DND-41 (cell line): ENCODE data around the gene TMEM203.

Experiments
- ATAC-seq: fragments of 200-7000 bp; cut with Tn5 transposase; 3 replicates; pipeline ENCODE4 v1.9.1; 2021; ENCODE audit warnings: low read depth; ENCODE audit not compliant: insufficient read depth
- DNase-seq: peaks from one replicate; pipeline ENCODE4 v3.0.0-alpha.2; 2020
- H2AFZ ChIP-seq: 2 replicates; pipeline ENCODE4 v1.6.0; 2012; ENCODE audit warnings: low read depth, low read length
- H3K27ac ChIP-seq: 2 replicates; pipeline ENCODE4 v1.5.1; 2012; ENCODE audit warnings: low read length, inconsistent platforms
- H3K27me3 ChIP-seq: fragments of 200-600 bp; sonication (generic); 2 replicates; pipeline ENCODE4 v1.6.0; 2012; ENCODE audit warnings: low read length, mild to moderate bottlenecking, inconsistent platforms; ENCODE audit not compliant: insufficient read depth, poor library complexity
- H3K36me3 ChIP-seq: 2 replicates; pipeline ENCODE4 v1.5.1; 2012; ENCODE audit warnings: low read length, inconsistent platforms; ENCODE audit not compliant: insufficient read depth
- H3K4me1 ChIP-seq: 2 replicates; pipeline ENCODE4 v1.5.1; 2012; ENCODE audit warnings: mild to moderate bottlenecking, low read length; ENCODE audit not compliant: insufficient read depth
- H3K4me2 ChIP-seq: 2 replicates; pipeline ENCODE4 v1.6.0; 2012; ENCODE audit warnings: mild to moderate bottlenecking, moderate library complexity, low read length, inconsistent platforms; ENCODE audit not compliant: insufficient read depth
- H3K4me3 ChIP-seq, 2 experiments: fragments of 200-600 bp in 1 of 2; shearing (Covaris generic) in 1 of 2; 2 replicates each; pipeline ENCODE4 v1.5.1; 2012 to 2016; ENCODE audit warnings: inconsistent platforms in 2 of 2, low read length in 2 of 2, mild to moderate bottlenecking in 2 of 2, low read depth in 1 of 2, moderate library complexity in 1 of 2
- H3K79me2 ChIP-seq: 2 replicates; pipeline ENCODE4 v1.6.0; 2012; ENCODE audit warnings: low read length, inconsistent platforms; ENCODE audit not compliant: insufficient read depth
- H3K9ac ChIP-seq: 2 replicates; pipeline ENCODE4 v1.6.0; 2012; ENCODE audit warnings: low read depth, mild to moderate bottlenecking, inconsistent platforms, low read length, moderate library complexity
- H3K9me3 ChIP-seq: 2 replicates; pipeline ENCODE4 v1.5.1; 2012; ENCODE audit warnings: low read length, moderate library complexity, mild to moderate bottlenecking, inconsistent platforms; ENCODE audit not compliant: insufficient read depth, severe bottlenecking
- H4K20me1 ChIP-seq: 2 replicates; pipeline ENCODE4 v1.6.0; 2012; ENCODE audit warnings: low read length; ENCODE audit not compliant: insufficient read depth
- CTCF ChIP-seq: IDR thresholded peaks from 2 replicates; pipeline ENCODE4 v1.5.1; 2012; ENCODE audit warnings: borderline replicate concordance, low read length, moderate library complexity, mild to moderate bottlenecking; ENCODE audit not compliant: poor library complexity, severe bottlenecking; ENCODE audit errors: extremely low read depth
- EZH2 ChIP-seq: IDR thresholded peaks from 3 replicates; pipeline ENCODE4 v1.6.1; 2012; ENCODE audit warnings: borderline replicate concordance, low read depth, mild to moderate bottlenecking, moderate library complexity, low read length, inconsistent platforms; ENCODE audit not compliant: severe bottlenecking

TMEM203 gene

DNA sequence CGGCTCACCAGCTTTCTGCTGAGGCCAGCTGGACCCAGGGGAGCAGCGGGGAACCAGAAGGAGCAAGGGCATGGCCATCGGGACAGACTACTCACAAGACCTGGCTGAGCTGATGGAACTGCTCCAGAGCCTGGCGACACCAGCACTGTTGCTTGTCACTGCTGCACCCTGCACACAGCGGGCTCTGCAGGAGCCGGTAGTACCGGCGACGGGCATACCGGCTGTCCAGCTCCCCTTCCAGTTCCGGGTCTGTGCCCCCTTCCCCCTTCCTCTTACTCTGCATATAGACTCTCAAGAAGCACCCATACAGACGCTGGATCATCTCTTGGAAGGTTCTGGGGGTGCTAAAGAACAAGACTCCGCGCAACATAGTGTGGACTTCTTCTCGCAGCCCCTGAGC, 18.1 kb downstream of the TMEM203 start:
- peak overlapping the region; percentile 97 for H3K9ac ChIP-seq
- DNase-seq, result no peak
- H3K79me2 ChIP-seq, result peaks cover 48% of the 10 kb centered on the region
- H2AFZ ChIP-seq, result no peak overlapping the region
- peaks cover 44% of the 10 kb centered on the region for H3K4me1 ChIP-seq
- peaks cover 74% of the 10 kb centered on the region for H3K36me3 ChIP-seq
- H3K4me2 ChIP-seq, result peak overlapping the region; percentile 88
- peaks cover 39% of the 10 kb centered on the region for H4K20me1 ChIP-seq
- peak overlapping the region; percentile 66 to 97; a peak in 3 of 4 replicates for H3K4me3 ChIP-seq
- peak overlapping the region; percentile 94; the same call in 1 of the 2 replicates for H3K27ac ChIP-seq
- TF ChIP-seq CTCF (no peak), EZH2 (no peak)
- H3K9me3 ChIP-seq, result no peaks in the 10 kb centered on the region
- no peaks in the 10 kb centered on the region for H3K27me3 ChIP-seq
- no peak for ATAC-seq

- peaks cover 44% of the 10 kb centered on the region for H3K4me1 ChIP-seq
- H3K9me3 ChIP-seq, result no peaks in the 10 kb centered on the region
- peaks cover 48% of the 10 kb centered on the region for H3K79me2 ChIP-seq
- H3K4me2 ChIP-seq, result peak overlapping the region; percentile 88
- peaks cover 39% of the 10 kb centered on the region for H4K20me1 ChIP-seq
- no peak overlapping the region for H3K27ac ChIP-seq
- H3K9ac ChIP-seq, result peak overlapping the region; percentile 97
- no peak overlapping the region for H2AFZ ChIP-seq
- DNase-seq (no peak), ATAC-seq (no peak)
- H3K4me3 ChIP-seq, result peak overlapping the region in 1 of 2 experiments; percentile 97; a peak in 2 of 4 replicates
- H3K36me3 ChIP-seq, result peaks cover 77% of the 10 kb centered on the region
- H3K27me3 ChIP-seq, result no peaks in the 10 kb centered on the region
- TF ChIP-seq EZH2 (no peak), CTCF (no peak)
Measured at GRCh38 chr9:137186385-137186784, 19.1 kb downstream of the TMEM203 start.

GRCh38 chr9:137185921-137186320, 19.5 kb downstream of the TMEM203 start:
- H3K9ac ChIP-seq, result 0 out of 2 replicates have a peak overlapping the region, but pooled peaks have one; percentile 97
- ATAC-seq, result no peak
- H3K4me3 ChIP-seq, result peak overlapping the region in 1 of 2 experiments; percentile 97; a peak in 1 of 4 replicates
- DNase-seq, result no peak
- peak overlapping the region; percentile 88; the same call in 1 of the 2 replicates for H3K4me2 ChIP-seq
- H2AFZ ChIP-seq, result no peak overlapping the region
- H3K27ac ChIP-seq, result no peak overlapping the region
- no peaks in the 10 kb centered on the region for H3K9me3 ChIP-seq
- no peaks in the 10 kb centered on the region for H3K27me3 ChIP-seq
- TF ChIP-seq EZH2 (no peak), CTCF (no peak)
- peaks cover 76% of the 10 kb centered on the region for H3K36me3 ChIP-seq
- H3K4me1 ChIP-seq, result peaks cover 44% of the 10 kb centered on the region
- H4K20me1 ChIP-seq, result peaks cover 39% of the 10 kb centered on the region
- H3K79me2 ChIP-seq, result peaks cover 48% of the 10 kb centered on the region
